NCI-H510A treated with DMSO at 0.1 percent for 48 hours (cell line): ENCODE results near the gene SBF2.
"Not testable (repeated sequence)": the region's sequence is repeated elsewhere in the genome, so short reads cannot be mapped to it uniquely, and the experiment has no call there.

ENCODE experiments used
- DNase-seq: peaks from one replicate; lab custom pipeline; 2025; lab: John Stamatoyannopoulos, UW

The SBF2 gene

DNA sequence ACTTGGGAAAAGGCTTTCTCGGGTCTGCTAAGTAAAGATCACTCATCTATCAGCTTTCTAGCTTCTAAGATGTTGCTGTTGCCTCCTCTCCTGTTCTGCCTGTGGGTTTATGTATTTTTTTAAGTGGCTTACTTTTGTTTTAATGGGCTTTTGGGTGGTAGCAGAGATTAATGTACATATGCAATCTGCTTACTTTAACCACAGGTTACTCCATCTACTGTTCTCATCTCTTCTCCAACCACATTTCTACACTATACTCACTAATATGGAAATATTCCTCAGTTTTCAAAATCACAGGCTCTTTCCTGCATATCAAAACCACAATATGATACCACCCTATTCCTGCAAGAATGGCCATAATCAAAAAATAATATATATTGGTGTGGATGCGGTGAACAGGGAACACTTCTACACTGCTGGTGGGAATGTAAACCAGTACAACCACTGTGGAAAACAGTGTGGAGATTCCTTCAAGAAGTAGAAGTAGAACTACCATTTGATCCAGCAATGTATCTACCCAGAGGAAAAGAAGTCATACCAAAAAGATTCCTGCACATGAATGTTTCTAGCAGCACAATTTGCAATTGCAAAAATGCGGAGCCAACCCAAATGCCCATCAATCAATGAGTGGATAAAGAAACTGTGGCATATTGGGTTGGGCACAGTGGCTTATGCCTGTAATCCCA is 341.4 kb downstream of the SBF2 start:
- DNase-seq = no peak

DNA sequence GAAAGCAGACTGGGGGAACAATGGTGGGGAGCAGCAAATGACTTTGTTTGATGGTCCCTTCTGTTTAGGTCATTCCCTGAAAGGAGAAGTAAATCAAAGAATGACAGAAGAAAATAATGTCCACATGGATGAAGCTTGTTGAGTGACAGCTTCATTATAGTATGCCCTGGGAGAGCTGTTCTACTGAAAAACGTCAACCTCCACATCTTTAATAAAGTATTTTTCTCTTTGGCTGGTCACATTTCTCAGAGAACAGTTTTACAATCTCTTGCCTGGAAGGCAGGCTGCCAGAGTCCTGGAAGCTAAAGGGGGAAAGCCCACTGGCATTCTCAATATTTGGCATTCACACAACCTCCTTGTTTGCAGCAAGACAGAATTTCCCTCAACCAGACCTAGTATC is 342.2 kb downstream of the SBF2 start:
- no peak for DNase-seq

- no peak for DNase-seq
These were observed 343.6 kb downstream of the SBF2 start for GRCh38 chr11:9950462-9950861.

- no peak for DNase-seq
These were observed 346.7 kb downstream of the SBF2 start for GRCh38 chr11:9947231-9947864.

GRCh38 chr11:9945680-9946079 is 348.3 kb downstream of the SBF2 start:
- DNase-seq = not testable (repeated sequence)

DNA sequence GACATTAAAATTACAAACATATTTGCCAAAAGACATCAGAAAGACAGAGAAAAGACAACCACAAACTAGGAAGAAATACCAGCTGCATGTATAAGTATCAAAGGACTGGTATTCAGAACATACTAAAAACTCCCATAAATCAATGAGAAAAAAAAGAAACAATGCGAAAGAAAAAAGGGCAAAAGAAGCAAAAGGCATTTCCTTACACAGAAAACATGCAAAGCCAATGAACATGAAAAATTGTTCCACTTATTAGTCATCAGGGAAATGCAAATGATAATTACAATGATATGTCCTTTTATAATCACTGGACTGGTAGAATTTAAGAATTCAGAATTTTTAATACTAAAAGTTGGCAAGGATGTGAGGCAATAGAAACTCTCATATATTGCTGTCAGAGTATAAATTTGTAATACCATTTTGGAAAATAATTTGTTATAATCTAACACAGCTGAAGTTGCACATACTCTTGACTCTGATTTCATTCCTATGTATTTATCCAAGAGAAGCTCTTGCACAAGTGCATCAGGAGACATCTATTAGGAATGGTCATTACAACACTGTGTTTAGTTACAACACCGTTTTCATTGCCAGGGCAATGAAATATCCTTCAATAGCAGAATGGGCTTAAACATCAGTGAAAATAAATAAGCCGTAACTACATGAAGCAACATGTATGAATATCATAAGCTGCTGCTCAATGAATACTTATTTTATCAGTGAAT is 350.5 kb downstream of the SBF2 start:
- DNase-seq = no peak

- DNase-seq = no peak
These were observed 352.0 kb downstream of the SBF2 start for GRCh38 chr11:9941991-9942390.

DNA sequence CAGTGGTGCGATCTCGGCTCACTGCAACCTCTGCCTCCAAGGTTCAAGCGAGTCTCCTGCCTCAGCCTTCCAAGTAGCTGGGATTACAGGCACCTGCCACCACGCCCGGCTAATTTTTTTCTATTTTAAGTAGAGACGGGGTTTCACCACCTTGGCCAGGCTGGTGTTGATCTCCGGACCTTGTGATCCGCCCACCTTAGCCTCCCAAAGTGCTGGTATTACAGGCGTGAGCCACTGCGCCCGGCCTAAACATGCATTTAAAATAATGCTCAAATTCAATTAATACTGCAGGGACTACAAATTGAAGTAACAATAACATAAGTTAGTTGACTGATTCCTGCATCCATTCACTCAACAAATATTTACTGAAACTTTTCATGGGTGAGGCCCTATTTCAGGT is 354.9 kb downstream of the SBF2 start:
- DNase-seq = not testable (repeated sequence)

DNA sequence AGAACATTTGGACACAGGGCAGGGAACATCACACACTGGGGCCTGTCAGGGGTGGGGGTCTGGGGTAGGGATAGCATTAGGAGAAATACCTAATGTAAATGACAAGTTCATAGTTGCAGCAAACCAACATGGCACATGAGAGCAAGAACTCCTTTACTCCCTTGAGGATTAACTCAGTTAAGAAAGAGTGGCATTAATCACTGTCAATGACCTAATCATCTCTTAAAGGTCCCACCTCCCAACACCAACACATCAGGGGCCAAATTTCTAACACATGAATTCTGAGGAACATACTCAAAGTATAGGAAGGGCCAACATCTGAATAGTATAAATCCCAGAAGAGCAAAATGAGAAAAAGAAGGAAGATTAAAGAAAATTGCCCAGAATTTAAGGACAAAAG is 357.3 kb downstream of the SBF2 start:
- DNase-seq = no peak

- DNase-seq = not testable (repeated sequence)
These were observed 361.2 kb downstream of the SBF2 start for GRCh38 chr11:9932843-9933242.

- not testable (repeated sequence) for DNase-seq
These were observed 363.3 kb downstream of the SBF2 start for GRCh38 chr11:9930562-9931331.

DNA sequence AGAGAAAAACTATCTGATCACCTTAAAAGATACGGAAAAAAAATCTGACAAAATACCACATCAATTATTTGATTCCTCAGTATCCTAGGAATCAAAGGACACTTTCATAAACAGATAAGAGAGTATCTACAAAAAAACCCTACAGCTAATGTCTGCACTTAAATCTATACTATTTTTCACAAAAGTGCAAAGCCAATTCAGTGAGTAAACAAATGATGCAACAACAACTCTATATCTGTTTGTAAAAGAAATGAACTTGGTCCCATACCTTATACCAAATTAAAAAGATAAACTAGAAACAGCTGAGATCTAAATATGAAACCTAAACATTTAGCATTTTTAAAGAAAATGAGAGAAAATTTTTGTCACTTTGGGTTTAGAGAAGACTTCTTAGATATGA is 366.3 kb downstream of the SBF2 start:
- no peak for DNase-seq

- DNase-seq = no peak
These were observed 370.7 kb downstream of the SBF2 start for GRCh38 chr11:9923280-9923679.

DNA sequence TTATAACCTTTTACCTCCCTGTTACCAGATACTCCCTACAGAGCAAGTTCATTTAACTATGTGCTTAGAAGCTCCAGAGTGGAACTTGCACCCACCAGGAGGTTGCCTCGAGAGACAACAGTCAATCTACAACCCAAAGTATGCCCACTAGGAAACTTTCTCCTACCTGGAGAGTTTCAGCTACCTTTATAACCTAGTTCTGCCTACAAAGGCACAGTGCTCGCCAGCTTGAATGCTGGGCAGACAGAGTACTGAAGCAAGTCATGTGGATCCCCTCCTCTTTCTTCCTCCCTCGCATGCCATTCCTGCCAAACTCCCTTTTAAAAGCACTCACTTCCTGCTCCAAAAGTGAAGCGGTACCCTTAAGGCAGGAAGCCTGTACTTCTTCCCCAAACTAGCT is 371.2 kb downstream of the SBF2 start:
- DNase-seq = no peak

DNA sequence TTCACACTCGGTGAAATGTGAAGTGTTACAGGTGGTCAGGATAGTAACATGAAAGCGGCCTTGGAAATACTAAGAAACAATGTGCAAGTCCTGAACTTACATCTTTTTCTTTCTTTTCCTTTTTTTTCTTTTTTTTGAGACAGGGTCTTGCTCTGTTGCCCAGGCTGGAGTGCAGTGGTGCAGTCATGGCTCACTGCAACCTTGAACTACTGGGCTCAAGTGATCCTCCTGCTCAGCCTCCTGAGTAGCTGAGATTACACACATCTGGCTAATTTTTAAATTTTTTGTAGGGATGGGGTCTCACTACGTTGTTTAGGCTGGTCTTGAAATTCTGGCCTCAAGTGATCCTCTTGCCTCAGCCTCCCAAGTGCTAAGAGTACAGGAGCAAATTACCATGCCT is 377.5 kb downstream of the SBF2 start:
- DNase-seq = no peak

DNA sequence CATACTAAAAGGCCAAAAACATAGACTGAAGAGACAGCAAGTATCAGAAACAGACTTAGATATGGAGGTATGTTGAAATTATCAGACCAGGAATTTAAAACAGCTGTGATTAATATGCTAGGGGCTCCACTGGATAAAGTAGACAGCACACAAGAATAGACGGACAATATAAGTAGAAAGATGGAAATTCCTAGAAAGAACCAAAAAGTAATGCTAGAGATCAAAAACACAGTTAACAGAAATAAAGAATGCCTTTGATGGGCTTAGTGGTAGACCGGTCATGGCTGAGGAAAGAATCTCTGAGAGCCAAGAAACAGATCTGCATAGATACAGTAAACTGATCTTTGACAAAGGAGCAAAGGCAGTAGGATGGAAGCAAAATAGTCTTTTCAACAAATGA is 380.0 kb downstream of the SBF2 start:
- no peak for DNase-seq

DNA sequence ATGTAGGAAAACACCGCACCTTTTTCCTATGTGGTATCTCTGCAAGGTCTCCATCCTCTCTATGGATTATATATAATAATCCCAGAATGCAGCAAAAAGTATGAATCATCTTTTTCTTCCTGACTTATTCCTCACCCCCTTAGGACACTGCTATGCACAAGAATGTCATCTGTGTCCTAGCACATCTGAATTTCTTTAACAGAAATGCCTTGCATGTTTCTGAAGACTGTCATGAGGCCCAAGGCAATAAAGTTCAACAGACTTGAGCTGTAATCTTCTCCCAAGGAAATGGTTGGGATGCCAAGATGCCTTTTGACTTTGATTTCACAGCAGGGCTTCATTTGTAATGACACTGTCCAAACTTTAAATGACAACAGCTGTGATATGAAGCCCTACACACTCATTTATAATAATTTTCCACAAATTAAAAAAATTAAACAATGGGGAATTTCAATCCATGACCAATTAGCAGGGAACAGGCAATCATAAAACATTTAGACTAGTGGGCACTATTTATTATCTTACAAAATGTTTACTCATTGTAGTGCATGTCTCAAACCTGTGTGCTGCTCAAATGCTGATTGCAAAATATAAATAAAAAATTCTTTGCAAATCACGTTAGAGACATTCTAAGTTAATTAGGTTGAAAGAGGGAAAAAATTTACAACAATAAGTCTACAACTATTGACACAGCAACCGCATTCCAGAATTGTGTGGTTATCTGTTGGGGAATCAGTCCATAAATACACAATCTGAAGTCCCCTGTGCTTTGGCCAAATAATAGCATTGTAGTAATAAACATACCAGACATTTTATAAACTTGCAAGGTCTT is 387.8 kb downstream of the SBF2 start:
- DNase-seq = no peak

GRCh38 chr11:9905501-9905951 is 388.5 kb downstream of the SBF2 start:
- DNase-seq = no peak

DNA sequence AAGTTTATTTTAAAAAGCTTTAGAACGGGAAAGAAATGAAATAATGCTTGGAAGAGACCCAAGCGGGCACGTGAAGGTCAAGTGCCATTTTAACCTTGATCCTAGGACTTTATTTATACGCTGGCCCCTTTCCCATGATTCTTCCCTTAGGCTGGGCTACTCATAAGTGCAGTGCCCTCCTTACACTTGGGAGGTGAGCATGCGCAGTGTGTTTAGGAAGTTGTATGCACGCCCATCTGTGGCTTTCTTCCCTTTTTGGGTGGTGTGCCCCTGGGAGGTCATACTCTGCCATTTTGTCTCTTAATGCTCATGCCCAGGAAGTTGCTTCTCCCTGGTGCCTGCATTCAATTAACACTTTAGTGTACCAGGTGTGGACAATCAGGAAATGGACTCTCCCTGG is 390.4 kb downstream of the SBF2 start:
- DNase-seq = no peak

GRCh38 chr11:9901943-9902342 is 392.1 kb downstream of the SBF2 start:
- DNase-seq = no peak

DNA sequence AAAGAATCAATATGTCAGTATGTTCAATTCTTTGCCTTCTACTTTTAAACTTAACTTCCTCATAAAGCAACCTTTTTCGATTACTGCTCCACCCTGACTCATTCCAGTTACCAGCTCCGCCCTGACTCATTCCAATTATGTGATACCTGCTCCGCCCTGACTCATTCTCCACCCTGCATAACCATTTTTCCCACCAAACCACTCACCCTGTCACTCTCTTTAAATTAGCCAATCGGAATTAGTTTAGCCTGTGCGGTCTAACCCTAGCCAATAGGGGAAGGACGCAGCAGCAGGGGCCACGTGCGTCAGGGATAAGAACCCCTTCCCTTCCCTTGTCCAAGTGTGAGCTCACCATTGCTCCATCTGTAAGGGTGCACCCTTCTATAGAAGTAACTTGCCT is 393.8 kb downstream of the SBF2 start:
- DNase-seq = not testable (repeated sequence)

GRCh38 chr11:9899676-9900075 is 394.3 kb downstream of the SBF2 start:
- no peak for DNase-seq
